ENCODE measurements around the gene TP53AIP1. TPM values are rescaled to one million over a fixed set of nuclear protein-coding genes. Genes with fewer than 3 reads are reported as not detected.

Gene TP53AIP1
- total and polyA plus RNA-seq, 2 experiments from 2014 or later, result 0.17 to 0.23 TPM

DNA sequence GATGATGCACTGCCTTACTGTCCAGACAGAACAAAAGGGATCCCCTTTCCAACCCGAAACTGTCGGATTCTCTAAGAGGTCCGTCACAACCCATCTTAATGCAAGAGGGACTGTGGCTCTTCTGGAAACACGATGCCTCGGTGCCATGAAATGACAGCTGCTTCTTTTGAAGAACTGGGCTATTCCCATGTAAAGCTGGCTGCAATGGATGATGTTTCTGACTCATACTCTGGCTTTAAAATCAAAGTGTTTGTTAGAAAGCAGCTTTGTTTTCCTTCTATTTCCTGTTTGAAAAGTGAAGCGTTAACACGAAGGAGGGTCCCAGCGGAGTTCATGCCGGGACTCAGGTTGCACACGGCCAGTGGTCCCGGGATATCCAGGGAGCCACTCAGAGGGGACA is 3.1 kb downstream of the TP53AIP1 start:
- 73% methylated on average over 11 of the region's 11 CpGs for WGBS (ENCODE audit: low lambda C conversion rate, missing lambda C conversion rate)
- Histone ChIP-seq H3K4me3 (no peak overlapping the region), H3K79me2 (no peaks in the 10 kb centered on the region), H3K9me3 (ENCODE audit: low read depth) (no peaks in the 10 kb centered on the region), H3K36me3 (replicated peaks; ENCODE audit: insufficient read depth, low read depth) (no peaks in the 10 kb centered on the region), H2AFZ (no peak overlapping the region), H3K4me1 (ENCODE audit: insufficient read depth) (no peaks in the 10 kb centered on the region), H3K27ac (no peak overlapping the region), H3K27me3 (no peaks in the 10 kb centered on the region), H3K9me2 (replicated peaks; ENCODE audit: insufficient read depth) (no peaks in the 10 kb centered on the region), H3K4me2 (no peak overlapping the region), H4K20me1 (ENCODE audit: insufficient read depth, poor library complexity, severe bottlenecking) (no peaks in the 10 kb centered on the region)
- DNase-seq (ENCODE audit: low spot score), result no peak
- TF ChIP-seq, protein P1, sequence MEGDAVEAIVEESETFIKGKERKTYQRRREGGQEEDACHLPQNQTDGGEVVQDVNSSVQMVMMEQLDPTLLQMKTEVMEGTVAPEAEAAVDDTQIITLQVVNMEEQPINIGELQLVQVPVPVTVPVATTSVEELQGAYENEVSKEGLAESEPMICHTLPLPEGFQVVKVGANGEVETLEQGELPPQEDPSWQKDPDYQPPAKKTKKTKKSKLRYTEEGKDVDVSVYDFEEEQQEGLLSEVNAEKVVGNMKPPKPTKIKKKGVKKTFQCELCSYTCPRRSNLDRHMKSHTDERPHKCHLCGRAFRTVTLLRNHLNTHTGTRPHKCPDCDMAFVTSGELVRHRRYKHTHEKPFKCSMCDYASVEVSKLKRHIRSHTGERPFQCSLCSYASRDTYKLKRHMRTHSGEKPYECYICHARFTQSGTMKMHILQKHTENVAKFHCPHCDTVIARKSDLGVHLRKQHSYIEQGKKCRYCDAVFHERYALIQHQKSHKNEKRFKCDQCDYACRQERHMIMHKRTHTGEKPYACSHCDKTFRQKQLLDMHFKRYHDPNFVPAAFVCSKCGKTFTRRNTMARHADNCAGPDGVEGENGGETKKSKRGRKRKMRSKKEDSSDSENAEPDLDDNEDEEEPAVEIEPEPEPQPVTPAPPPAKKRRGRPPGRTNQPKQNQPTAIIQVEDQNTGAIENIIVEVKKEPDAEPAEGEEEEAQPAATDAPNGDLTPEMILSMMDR (IDR thresholded peaks at IDR 0.05; ENCODE audit: poor library complexity), result no peak
- TF ChIP-seq EZH2phosphoT487 (IDR thresholded peaks at IDR 0.05; ENCODE audit: low read depth, severe bottlenecking, unreplicated experiment), result no peak
- no peak for TF ChIP-seq EZH2 (IDR thresholded peaks at IDR 0.05; ENCODE audit: borderline replicate concordance)

- no peak overlapping the region for H3K4me2 ChIP-seq
- H3K27me3 ChIP-seq, result no peaks in the 10 kb centered on the region
- no peaks in the 10 kb centered on the region for H3K79me2 ChIP-seq
- H3K27ac ChIP-seq, result no peak overlapping the region
- H3K9me3 ChIP-seq (ENCODE audit: low read depth), result no peaks in the 10 kb centered on the region
- TF ChIP-seq, protein P1 (IDR thresholded peaks at IDR 0.05; ENCODE audit: poor library complexity), result no peak
- TF ChIP-seq EZH2 (IDR thresholded peaks at IDR 0.05; ENCODE audit: borderline replicate concordance) (no peak), EZH2phosphoT487 (IDR thresholded peaks at IDR 0.05; ENCODE audit: low read depth, severe bottlenecking, unreplicated experiment) (no peak)
- H3K9me2 ChIP-seq (replicated peaks; ENCODE audit: insufficient read depth), result no peaks in the 10 kb centered on the region
- no peak overlapping the region for H2AFZ ChIP-seq
- H3K4me1 ChIP-seq (ENCODE audit: insufficient read depth), result no peaks in the 10 kb centered on the region
- no peaks in the 10 kb centered on the region for H3K36me3 ChIP-seq (replicated peaks; ENCODE audit: insufficient read depth, low read depth)
- H3K4me3 ChIP-seq, result no peak overlapping the region
- 91% methylated on average over 16 of the region's 16 CpGs for WGBS (ENCODE audit: low lambda C conversion rate, missing lambda C conversion rate)
- H4K20me1 ChIP-seq (ENCODE audit: insufficient read depth, poor library complexity, severe bottlenecking), result no peaks in the 10 kb centered on the region
- DNase-seq (ENCODE audit: low spot score), result no peak
Observed at GRCh38 chr11:128938156-128938885, 4.3 kb downstream of the TP53AIP1 start.

GRCh38 chr11:128937480-128937879 is 5.2 kb downstream of the TP53AIP1 start:
- Histone ChIP-seq H4K20me1 (ENCODE audit: insufficient read depth, poor library complexity, severe bottlenecking) (no peaks in the 10 kb centered on the region), H3K79me2 (no peaks in the 10 kb centered on the region), H2AFZ (no peak overlapping the region), H3K27me3 (no peaks in the 10 kb centered on the region), H3K4me1 (ENCODE audit: insufficient read depth) (no peaks in the 10 kb centered on the region), H3K36me3 (replicated peaks; ENCODE audit: insufficient read depth, low read depth) (no peaks in the 10 kb centered on the region), H3K9me2 (replicated peaks; ENCODE audit: insufficient read depth) (no peaks in the 10 kb centered on the region), H3K9me3 (ENCODE audit: low read depth) (no peaks in the 10 kb centered on the region), H3K4me2 (no peak overlapping the region), H3K4me3 (no peak overlapping the region), H3K27ac (no peak overlapping the region)
- whole genome bisulfite sequencing (ENCODE audit: low lambda C conversion rate, missing lambda C conversion rate), result 83% methylated on average over 9 of the region's 9 CpGs
- DNase-seq (ENCODE audit: low spot score), result no peak
- TF ChIP-seq EZH2 (IDR thresholded peaks at IDR 0.05; ENCODE audit: borderline replicate concordance) (no peak), EZH2phosphoT487 (IDR thresholded peaks at IDR 0.05; ENCODE audit: low read depth, severe bottlenecking, unreplicated experiment) (no peak)
- TF ChIP-seq, protein P1 (IDR thresholded peaks at IDR 0.05; ENCODE audit: poor library complexity), result no peak

All from hepatocyte (in vitro differentiated cells).